Immature natural killer cell (primary cell): ENCODE results near the gene ACSL3. TPM values are rescaled to one million over a fixed set of nuclear protein-coding genes. Genes with fewer than 3 reads are reported as not detected.
"Not testable (repeated sequence)": the region's sequence is repeated elsewhere in the genome, so short reads cannot be mapped to it uniquely, and the experiment has no call there.

ENCODE experiments used
- DNase-seq, 3 donors: peaks; one replicate each; pipeline ENCODE4 v3.0.0; 2022; ENCODE audit warnings: mixed read lengths in 1 of 3
- H3K27ac Mint-ChIP-seq, 6 donors: one replicate each; pipeline ENCODE4 v1.8.0; 2020; ENCODE audit warnings: mixed read lengths in 6 of 6, mild to moderate bottlenecking in 5 of 6, inconsistent platforms in 4 of 6, moderate library complexity in 3 of 6
- H3K27me3 Mint-ChIP-seq, 3 donors: one replicate each; pipeline ENCODE4 v1.8.0; 2020 to 2021; ENCODE audit warnings: low read depth in 3 of 3, mild to moderate bottlenecking in 3 of 3, mixed read lengths in 3 of 3, moderate library complexity in 3 of 3, inconsistent platforms in 1 of 3
- H3K36me3 Mint-ChIP-seq, 3 donors: one replicate each; pipeline ENCODE4 v1.8.0; 2020; ENCODE audit warnings: mixed read lengths in 3 of 3, inconsistent platforms in 2 of 3, mild to moderate bottlenecking in 2 of 3
- H3K4me1 Mint-ChIP-seq, 2 donors: one replicate each; pipeline ENCODE4 v1.8.0; 2020; ENCODE audit warnings: inconsistent platforms in 2 of 2, mild to moderate bottlenecking in 2 of 2, mixed read lengths in 2 of 2, moderate library complexity in 1 of 2
- H3K4me3 Mint-ChIP-seq, 5 donors: one replicate each; pipeline ENCODE4 v1.8.0; 2020; ENCODE audit warnings: mild to moderate bottlenecking in 5 of 5, mixed read lengths in 5 of 5, inconsistent platforms in 3 of 5, moderate library complexity in 3 of 5
- H3K9me3 Mint-ChIP-seq, 6 donors: one replicate each; pipeline ENCODE4 v1.8.0; 2020; ENCODE audit warnings: mild to moderate bottlenecking in 6 of 6, mixed read lengths in 6 of 6, inconsistent platforms in 4 of 6, moderate library complexity in 3 of 6
- polyA plus RNA-seq, 3 donors: library from polyadenylated mRNA; unstranded; fragments of 300-500 nt; fragmentation: Illumina TruSeq; gene quantifications; one replicate each; pipeline ENCODE4 v1.2.3, GENCODE V29; 2021

Gene ACSL3
- polyA plus RNA-seq, 3 donors from 2014 or later: 25.7 to 37.4 (median 37.3) TPM

DNA sequence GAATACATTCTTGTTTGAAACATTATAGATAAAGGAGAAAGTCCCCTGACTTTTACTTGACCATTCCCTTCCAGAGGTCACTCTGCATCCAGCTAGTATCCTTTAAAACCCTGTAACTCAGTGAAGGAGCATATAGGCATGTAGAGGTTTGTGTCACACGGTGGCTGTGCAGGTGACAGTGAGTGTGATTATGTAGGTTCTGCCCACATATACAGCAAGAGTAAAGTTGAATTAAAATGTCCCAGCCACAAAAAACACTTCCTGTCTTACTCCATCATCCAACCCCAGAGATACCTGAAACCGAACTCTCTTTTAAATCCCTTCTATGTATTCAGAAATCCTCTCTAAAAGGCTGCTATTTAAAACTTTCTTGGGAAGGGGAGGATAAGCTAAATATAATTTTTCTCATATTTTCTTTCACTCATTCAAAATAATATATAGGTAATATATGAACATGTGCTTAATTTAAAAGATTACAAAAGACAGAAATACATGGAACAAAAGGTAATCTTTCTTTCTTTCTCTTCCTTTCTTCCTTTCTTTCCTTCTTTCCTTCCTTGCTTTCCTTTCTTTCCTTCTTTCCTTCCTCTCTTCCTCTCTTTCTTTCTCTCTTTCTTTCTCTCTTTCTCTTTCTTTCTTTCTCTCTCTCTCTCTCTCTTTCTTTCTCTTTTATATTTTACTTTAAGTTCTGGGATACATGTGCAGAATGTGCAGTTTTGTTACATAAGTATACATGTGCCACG lies 20.6 kb upstream of the ACSL3 start:
- H3K4me3 Mint-ChIP-seq: no peak overlapping the region

GRCh38 chr2:222842491-222843174 lies 18.2 kb upstream of the ACSL3 start:
- Mint-ChIP-seq H3K9me3 (no peaks in the 10 kb centered on the region), H3K27ac (no peak overlapping the region), H3K4me1 (no peaks in the 10 kb centered on the region), H3K36me3 (no peaks in the 10 kb centered on the region), H3K27me3 (peaks cover 2 to 15% (median 2%) of the 10 kb centered on the region in 3 donors), H3K4me3 (no peak overlapping the region)
- no peak for DNase-seq

More for the DNA sequence above, 20.6 kb upstream of the ACSL3 start:
- DNase-seq: no peak
- Mint-ChIP-seq H3K9me3 (no peaks in the 10 kb centered on the region), H3K27me3 (peaks cover 2 to 10% (median 2%) of the 10 kb centered on the region in 3 donors), H3K27ac (no peak overlapping the region), H3K36me3 (no peaks in the 10 kb centered on the region), H3K4me1 (no peaks in the 10 kb centered on the region)

- Mint-ChIP-seq H3K27me3 (peaks cover 0 to 18% (median 2%) of the 10 kb centered on the region in 3 donors), H3K27ac (no peak overlapping the region), H3K9me3 (no peaks in the 10 kb centered on the region), H3K36me3 (no peaks in the 10 kb centered on the region), H3K4me1 (no peaks in the 10 kb centered on the region), H3K4me3 (no peak overlapping the region)
- DNase-seq: no peak
Measured at GRCh38 chr2:222844323-222844722, 16.5 kb upstream of the ACSL3 start.

- not testable (repeated sequence) for H3K36me3 Mint-ChIP-seq, H3K4me1 Mint-ChIP-seq, H3K9me3 Mint-ChIP-seq, DNase-seq, H3K4me3 Mint-ChIP-seq, H3K27ac Mint-ChIP-seq
- H3K27me3 Mint-ChIP-seq: peaks cover 0 to 18% (median 2%) of the 10 kb centered on the region in 3 donors
Measured at GRCh38 chr2:222845314-222845713, 15.5 kb upstream of the ACSL3 start.

GRCh38 chr2:222846003-222846402 lies 14.8 kb upstream of the ACSL3 start:
- H3K36me3 Mint-ChIP-seq: no peaks in the 10 kb centered on the region
- H3K27ac Mint-ChIP-seq: no peak overlapping the region
- H3K27me3 Mint-ChIP-seq: peaks cover 0 to 18% (median 2%) of the 10 kb centered on the region in 3 donors

DNA sequence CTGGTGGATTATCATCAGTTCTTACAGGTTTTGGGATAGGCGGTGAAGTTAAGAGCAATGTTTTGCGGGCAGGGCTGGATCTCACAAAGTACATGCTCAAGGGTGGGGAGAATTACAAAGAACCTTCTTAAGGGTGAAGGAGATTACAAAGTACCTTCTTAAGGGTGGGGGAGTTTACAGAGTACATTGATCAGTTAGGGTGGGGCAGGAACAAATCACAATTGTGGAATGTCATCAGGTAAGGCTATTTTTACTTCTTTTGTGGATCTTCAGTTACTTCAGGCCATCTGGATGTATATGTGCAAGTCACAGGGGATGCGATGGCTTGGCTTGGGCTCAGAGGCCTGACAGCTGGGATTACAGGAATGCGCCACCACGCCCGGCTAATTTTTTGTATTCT lies 12.8 kb upstream of the ACSL3 start:
- not testable (repeated sequence) for H3K27ac Mint-ChIP-seq, H3K4me1 Mint-ChIP-seq, H3K36me3 Mint-ChIP-seq, H3K9me3 Mint-ChIP-seq, DNase-seq, H3K4me3 Mint-ChIP-seq
- peaks cover 4 to 14% (median 8%) of the 10 kb centered on the region in 3 donors for H3K27me3 Mint-ChIP-seq

More at GRCh38 chr2:222846003-222846402, 14.8 kb upstream of the ACSL3 start:
- Mint-ChIP-seq H3K4me1 (no peaks in the 10 kb centered on the region), H3K9me3 (no peaks in the 10 kb centered on the region), H3K4me3 (no peak overlapping the region)
- DNase-seq: no peak

DNA sequence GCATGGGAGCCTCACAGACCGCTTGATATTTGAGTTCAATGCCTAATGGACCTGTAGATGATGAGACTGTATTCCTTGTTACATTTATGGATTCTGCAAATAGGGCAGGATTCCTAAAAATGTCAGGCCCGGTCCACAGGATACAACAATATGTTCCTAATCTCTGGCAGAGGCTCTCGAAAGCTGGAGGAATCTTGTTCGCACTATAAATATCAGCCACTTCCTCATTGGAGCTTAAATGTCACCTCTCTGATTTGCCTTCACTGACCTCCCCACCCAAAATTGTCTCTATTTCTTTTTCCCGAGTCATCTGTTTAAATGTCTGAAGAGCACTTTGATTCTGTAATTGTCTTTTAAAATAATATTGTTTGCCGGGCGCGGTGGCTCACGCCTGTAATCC lies 12.0 kb upstream of the ACSL3 start:
- H3K36me3 Mint-ChIP-seq: no peaks in the 10 kb centered on the region
- no peak overlapping the region for H3K27ac Mint-ChIP-seq
- peaks cover 4 to 10% (median 8%) of the 10 kb centered on the region in 3 donors for H3K27me3 Mint-ChIP-seq
- no peak for DNase-seq
- H3K4me1 Mint-ChIP-seq: no peaks in the 10 kb centered on the region
- H3K4me3 Mint-ChIP-seq: no peak overlapping the region
- H3K9me3 Mint-ChIP-seq: no peaks in the 10 kb centered on the region

DNA sequence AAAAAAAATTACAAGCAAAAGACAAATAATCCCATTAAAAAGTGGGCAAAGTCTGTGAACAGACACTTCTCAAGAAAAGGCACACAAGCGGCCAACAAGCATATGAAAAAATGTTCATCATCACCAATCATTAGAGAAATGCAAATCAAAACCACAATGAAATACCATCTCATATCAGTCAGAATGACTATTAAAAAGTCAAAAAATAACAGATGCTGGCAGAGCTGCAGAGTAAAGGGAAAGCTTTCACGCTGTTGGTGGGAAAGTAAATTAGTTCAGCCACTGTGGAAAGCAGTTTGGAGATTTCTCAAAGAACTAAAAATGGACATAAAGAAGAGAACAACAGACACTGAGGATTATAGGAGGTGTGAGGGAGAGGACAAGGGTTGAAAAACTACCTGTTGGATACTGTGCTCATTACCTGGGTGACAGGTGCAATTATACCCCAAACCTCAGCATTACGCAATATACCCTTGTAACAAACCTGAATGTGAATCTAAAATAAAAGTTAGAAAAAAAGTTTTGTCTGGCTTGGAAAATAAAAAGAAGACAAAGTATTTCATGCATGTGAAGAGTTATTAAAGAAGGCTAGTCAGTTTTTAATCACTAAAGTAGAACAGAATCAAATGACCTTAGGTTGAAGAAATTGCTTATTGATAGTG lies 8.7 kb upstream of the ACSL3 start:
- H3K27ac Mint-ChIP-seq: no peak overlapping the region
- no peaks in the 10 kb centered on the region for H3K4me1 Mint-ChIP-seq
- peaks cover 2 to 8% (median 4%) of the 10 kb centered on the region in 3 donors for H3K27me3 Mint-ChIP-seq
- H3K9me3 Mint-ChIP-seq: no peaks in the 10 kb centered on the region
- H3K36me3 Mint-ChIP-seq: no peaks in the 10 kb centered on the region
- H3K4me3 Mint-ChIP-seq: no peak overlapping the region
- no peak for DNase-seq

DNA sequence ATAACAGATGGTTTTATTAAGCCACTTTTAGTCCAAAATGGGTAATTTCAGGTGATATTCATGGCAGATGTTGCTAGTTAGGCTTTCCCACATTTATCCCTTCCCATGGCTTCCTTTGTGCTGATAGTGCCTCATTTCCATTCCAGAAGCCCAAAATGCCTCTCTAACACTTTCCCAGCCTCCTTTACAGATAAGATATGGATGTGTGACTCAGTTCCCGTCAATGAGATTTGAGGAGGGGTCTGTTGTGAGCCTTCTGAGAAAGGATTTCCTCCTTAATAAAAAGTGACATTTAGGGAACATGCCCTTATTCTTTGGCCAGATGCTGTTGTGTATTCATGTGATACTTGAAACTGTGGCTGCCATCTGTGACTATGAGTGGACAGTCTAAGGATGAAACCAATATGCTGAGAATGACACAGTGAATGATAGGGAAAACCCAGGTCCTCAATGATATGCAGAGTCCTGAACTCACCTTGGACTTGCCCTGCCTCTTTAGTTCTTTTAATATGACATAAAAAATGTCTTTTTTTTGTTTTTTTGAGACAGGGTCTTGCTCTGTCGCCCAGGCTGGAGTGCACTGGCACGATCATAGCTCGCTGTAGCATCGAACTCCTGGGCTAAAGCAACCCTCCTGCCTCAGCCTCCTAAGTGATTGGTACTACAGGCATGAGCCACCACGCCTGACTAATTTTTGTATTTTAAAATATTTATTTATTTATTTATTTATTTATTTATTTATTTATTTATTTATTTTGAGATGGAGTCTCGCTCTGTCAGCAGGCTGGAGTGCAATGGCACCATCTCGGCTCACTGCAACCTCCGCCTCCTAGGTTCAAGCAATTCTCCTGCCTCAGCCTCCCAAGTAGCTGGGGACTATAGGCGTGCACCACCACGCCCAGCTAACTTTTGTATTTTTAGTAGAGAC lies 5.8 kb upstream of the ACSL3 start:
- H3K27me3 Mint-ChIP-seq: peaks cover 2 to 8% (median 2%) of the 10 kb centered on the region in 3 donors
- H3K9me3 Mint-ChIP-seq: no peaks in the 10 kb centered on the region
- H3K27ac Mint-ChIP-seq: no peak overlapping the region
- DNase-seq: no peak
- no peak overlapping the region for H3K4me3 Mint-ChIP-seq
- H3K36me3 Mint-ChIP-seq: no peaks in the 10 kb centered on the region
- peaks cover 0 to under 1% of the 10 kb centered on the region in 2 donors for H3K4me1 Mint-ChIP-seq

DNA sequence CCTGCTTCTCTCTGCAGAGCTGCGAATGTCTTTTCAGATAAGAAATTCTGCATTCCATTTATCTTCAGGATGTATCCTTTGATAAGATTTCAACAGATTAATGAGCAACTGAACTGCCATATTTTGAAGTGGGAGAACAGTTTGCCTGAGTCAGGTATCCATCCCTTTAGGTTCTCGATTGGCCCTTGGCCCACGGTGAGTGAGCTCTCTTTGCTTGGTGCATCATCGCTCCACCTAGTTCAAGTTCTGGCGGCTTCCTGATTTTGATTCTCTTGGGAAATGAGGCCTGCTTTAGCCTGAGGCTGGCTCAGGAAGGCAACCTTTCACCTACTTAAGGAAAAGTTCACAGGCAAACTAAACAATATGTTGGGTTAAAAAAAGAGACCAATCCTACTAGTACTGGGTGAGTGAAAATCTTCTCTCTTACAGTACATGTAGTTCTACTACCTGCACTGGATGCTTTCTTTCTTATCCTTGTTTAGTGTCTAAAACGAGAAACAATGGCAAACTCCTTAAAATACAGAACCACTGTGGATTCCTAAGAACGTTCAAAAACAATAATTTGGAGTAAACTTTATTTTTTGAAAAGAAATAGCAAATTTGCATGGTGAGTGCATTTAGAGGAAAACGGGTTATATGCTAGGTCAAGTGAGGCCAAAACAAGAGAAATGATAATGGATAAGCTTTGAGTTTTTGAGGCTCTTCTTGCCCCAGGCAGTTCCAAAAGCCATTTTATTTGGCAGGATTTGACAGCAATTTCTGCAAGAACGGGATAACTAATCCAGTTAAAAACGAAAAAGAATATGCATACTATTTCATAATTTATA lies 837 bp upstream of the ACSL3 start:
- no peaks in the 10 kb centered on the region for H3K9me3 Mint-ChIP-seq
- H3K4me3 Mint-ChIP-seq: peak overlapping the region; percentile 72 to 83 (median 80)
- H3K36me3 Mint-ChIP-seq: no peaks in the 10 kb centered on the region
- no peak for DNase-seq
- peak overlapping the region in 4 of 6 donors; percentile 1 to 76 (median 64) for H3K27ac Mint-ChIP-seq
- H3K27me3 Mint-ChIP-seq: peaks cover 0 to 6% (median 2%) of the 10 kb centered on the region in 3 donors
- peaks cover 1 to 3% of the 10 kb centered on the region in 2 donors for H3K4me1 Mint-ChIP-seq

DNA sequence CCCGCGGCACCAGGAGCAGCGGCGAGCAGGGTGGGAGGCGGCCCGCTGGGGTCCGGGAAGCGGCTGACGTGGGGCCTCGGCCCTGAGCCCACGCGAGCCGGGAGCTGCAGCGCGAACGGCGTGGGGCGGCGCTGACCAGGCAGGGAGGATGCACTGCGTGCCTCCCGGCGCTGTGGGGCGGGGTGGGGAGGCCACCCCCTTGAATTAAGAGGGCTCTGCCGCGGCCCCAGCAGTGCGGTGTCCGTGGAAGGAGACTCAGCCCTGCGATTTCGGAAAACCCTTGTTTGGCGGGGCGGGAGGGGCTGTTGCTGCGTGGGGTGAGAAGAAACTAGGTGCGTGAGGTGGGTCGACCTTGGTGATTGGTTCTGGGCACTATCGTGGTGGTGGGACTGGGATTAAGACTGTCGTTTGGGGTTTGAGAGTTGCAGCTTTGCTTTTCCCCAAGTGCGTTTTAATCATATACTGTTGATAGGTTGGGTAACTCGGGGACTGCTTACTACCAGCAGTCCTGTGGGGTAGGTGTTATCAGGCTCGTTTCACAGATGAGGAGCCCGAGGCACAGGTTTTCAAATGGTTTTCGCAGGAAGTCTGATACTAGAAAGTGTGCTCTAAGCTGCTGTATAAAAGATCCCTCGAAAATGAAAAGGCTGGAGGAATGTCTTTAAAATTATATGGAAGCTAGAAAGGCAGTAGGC lies 722 bp downstream of the ACSL3 start:
- DNase-seq: peak in 2 of 3 donors; percentile 46 to 51
- H3K27ac Mint-ChIP-seq: peak overlapping the region in 4 of 6 donors; percentile 86 to 98 (median 94)
- no peaks in the 10 kb centered on the region for H3K36me3 Mint-ChIP-seq
- H3K4me3 Mint-ChIP-seq: no peak overlapping the region
- no peaks in the 10 kb centered on the region for H3K9me3 Mint-ChIP-seq
- peaks cover 0 to 6% (median 2%) of the 10 kb centered on the region in 3 donors for H3K27me3 Mint-ChIP-seq
- H3K4me1 Mint-ChIP-seq: peaks cover 8 to 9% of the 10 kb centered on the region in 2 donors
